ENCODE measurements around the gene TOLLIP.
"Not testable (repeated sequence)": the region's sequence is repeated elsewhere in the genome, so short reads cannot be mapped to it uniquely, and the experiment has no call there.

Gene TOLLIP

DNA sequence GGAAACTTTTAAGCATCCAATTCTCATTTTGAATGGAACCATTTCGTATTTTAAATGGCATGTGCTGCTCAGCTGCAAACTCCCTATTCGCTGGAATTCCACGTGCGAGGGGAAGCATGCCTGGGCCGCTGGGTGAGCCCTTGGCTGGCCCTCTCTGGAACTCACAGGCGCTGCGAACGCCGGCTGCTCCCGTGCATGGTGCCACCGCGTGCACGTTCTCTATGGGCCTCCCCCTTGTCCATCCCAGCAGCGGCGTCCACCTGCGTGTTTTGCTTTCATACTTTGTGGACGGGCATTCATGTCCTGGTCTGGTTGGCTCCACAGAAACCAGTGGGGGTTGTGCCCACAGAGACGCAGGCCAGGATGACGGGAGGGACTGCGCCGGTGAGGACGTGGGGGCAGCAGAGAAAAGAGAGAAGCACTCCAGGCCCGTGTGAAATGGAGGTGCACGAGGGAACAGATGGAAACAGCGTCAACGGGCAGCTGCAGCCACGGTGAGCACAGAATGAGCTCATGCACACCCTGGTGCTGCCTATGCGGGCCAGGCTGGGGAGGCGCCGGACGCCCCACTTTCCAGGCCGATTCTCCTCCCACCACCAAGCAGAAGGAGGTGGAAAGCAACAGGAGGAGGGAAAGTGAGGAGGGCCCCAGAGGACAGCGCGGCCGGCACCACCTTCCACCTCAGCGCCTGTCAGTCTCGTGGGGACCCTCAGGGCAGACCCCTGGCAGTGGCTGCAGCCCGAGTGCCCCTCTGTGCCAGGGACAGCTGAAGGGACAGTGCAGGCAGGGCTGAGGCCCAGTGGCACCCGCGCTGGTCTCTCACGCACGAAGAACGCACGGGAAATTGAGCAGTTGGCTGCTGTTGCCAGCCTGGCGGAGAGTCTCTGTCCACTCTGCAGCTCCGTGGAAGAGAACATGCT lies 29.1 kb downstream of the TOLLIP start:
- no peak for DNase-seq

- no peak for DNase-seq
Measured at GRCh38 chr11:1279674-1280055, 29.8 kb downstream of the TOLLIP start.

DNA sequence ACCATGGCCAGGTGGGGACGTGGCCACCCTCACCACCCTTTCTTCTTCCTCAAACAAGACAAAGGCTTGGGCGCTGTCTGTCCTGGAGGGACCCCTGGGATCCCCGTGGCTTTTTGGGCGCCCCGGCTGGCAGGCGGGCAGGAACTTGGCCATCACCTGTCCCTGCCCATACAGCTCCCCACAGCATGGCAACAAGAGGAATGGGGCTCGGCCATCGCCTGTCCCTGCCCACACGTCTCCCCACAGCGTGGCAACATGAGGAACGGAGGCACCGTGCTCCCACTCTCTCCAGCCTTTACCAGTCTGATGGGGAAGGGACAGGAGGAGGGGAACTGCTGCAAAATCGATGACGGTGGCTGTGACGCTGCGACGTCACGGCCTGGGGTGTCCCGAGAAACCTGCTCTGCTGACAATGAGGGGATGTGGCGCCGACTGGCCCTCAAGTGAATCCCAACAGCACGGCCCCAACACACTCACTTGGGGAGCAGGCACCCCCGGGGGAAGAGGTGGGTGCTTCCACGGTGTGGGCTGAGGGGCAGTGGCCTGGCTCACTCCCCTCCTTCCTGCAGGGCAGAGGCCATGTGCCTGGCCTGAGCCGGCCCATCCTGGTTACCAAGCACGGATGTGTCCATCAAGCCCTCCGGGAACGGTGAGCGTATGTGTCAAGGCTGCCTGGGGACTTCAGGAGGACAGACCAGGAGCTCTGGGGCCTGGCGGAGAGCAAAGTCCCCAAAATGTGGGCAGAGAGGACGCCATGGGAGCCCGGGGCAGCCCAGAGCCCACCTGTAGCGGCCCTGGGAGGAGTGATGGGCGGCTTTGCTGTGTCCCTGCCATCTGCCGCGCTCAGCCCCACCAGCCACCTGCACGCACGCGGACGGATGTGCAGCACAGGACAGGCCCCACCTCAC lies 30.4 kb downstream of the TOLLIP start:
- no peak for DNase-seq

GRCh38 chr11:1277936-1278512 lies 31.4 kb downstream of the TOLLIP start:
- no peak for DNase-seq

GRCh38 chr11:1276866-1277615 lies 32.4 kb downstream of the TOLLIP start:
- no peak for DNase-seq

- DNase-seq, result peak; percentile 28
Measured at GRCh38 chr11:1276041-1276790, 33.2 kb downstream of the TOLLIP start.

- no peak for DNase-seq
Measured at GRCh38 chr11:1275021-1275420, 34.4 kb downstream of the TOLLIP start.

GRCh38 chr11:1274501-1274900 lies 34.9 kb downstream of the TOLLIP start:
- DNase-seq, result no peak

DNA sequence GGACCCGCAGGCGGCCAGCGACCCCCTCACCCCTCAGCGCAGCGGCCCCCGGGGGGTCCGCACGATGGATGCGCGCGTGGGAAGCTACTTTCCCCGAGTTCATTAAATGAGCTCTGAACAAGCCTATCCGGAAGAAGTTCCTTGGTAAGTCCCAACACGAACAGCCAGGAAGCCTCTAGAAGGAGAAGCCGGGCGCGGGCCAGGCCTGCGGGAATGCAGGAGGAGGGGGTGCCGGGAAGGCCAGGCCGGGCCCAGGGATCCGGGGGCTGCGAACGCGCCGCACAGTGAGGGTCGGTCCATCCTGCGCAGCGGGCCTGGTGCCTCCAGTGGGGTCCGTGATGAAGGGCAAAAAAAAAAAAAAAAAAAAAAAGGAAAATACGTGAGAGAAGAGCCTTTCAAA lies 36.9 kb downstream of the TOLLIP start:
- DNase-seq, result no peak

- DNase-seq, result no peak
Measured at GRCh38 chr11:1271927-1272326, 37.5 kb downstream of the TOLLIP start.

DNA sequence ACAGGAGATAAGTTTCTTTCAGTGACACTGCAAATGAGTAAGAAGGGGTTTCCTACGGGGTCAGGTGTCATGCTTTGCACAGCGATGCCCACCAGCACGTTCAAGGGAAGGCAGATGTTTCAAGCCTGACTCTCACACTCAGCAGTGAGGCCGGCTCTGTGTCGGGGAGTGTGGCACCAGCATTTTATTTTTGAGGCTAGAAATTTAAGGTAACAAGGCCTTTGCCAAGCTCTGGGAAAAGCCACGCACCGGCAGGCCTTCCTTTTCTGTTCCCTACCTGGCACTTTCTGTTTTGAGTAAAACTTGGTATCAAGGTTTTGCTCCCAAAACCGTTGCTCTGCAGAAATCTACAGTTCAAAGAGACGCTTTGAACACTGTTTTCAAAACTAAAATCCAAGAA lies 38.0 kb downstream of the TOLLIP start:
- no peak for DNase-seq

DNA sequence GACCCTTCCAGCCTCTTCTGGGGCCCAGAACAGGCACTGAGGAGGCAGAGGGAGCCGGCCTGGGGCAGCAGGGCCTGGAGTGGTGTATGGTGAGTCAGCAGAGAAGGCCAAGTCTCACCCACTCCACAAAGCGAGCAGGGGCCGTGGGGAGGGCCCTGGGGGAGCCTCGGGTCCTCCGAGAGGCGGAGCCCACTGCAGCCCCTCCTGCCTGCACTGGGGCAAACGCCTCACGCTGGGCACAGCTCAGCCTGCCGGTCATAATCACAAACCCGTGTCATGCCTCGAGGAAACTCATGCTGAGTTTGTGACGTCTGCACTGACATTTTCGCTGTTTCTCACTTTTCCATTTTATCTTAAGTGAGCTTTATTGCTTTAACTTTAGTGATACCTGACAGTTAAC lies 38.4 kb downstream of the TOLLIP start:
- no peak for DNase-seq

- DNase-seq, result no peak
Measured at GRCh38 chr11:1270476-1270875, 39.0 kb downstream of the TOLLIP start.

DNA sequence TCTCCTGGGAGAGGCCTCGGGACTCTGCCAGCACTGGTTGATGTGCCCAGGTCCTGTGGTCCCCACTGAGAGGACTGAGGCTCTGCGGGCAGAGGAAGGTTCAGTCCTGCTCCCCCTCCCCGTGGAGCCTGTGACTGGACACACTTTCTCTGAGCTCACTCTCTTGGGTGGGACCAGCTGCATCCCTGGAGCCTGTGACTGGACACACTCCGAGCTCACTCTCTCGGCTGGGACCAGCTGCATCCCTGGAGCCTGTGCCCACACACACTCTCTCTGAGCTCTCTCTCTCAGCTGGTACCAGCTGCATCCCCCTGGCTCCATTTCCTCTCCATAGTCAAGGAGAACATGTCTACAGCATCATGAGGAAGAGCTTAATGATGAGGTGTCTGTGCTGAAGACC lies 39.5 kb downstream of the TOLLIP start:
- no peak for DNase-seq

DNA sequence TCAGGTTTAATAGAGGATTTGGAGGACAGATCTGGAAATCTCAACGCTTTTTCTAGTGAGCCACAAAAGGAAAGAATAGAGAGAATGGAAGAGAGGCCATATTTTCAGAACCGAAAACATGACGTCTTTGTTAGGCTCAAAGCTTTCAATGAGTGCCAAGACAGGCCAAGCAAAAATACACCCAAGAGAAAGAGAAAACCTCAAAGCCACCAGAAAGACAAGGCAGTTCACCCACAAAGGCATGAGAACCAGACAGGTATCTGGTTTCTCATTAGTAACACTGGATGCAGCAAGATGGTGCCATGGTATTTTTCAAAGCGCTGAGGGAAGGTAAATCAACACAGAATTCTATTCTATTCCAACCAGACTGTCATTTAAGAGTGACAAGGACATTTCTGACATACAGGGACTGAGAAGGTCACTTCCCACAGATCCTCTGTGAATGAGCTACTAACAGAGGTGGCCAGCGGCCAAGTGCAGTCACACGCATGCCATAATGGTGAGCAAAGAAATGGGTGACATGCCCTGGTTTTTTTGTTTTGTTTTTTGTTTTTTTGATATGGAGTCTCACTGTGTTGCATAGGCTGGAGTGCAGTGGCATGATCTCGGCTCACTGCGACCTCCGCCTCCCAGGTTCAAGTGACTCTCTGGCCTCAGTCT lies 41.9 kb downstream of the TOLLIP start:
- DNase-seq, result no peak

DNA sequence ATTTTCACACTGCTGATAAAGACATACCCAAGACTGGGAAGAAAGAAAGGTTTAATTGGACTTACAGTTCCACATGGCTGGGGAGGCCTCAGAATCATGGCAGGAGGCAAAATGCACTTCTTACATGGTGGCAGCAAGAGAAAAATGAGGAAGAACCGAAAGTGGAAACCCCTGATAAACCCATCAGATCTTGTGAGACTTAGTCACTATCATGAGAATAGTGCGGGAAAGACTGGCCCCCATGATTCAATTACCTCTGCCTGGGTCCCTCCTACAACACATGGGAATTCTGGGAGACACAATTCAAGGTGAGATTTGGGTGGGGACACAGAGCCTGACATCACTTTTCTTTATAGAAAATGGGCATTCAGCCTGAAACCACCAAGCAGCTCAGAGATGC lies 42.5 kb downstream of the TOLLIP start:
- not testable (repeated sequence) for DNase-seq

DNA sequence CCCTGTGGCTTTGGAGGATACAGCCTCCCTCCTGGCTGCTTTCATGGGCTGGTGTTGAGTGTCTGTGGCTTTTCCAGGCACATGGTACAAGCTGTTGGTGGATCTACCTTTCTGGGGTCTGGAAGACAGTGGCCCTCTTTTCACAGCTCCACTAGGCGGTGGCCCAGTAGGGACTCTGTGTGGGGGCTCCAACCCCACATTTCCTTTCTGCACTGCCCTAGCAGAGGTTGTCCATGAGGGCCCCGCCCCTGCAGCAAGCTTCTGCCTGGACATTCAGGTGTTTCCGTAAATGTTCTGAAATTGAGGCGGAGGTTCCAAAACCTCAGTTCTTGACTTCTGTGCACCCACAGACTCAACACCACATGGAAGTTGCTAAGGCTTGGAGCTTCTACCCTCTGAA lies 44.0 kb downstream of the TOLLIP start:
- DNase-seq, result not testable (repeated sequence)

GRCh38 chr11:1264444-1264843 lies 45.0 kb downstream of the TOLLIP start:
- peak in 1 of 2 donors; percentile 30 for DNase-seq

- DNase-seq, result no peak
Measured at GRCh38 chr11:1263010-1263409, 46.4 kb downstream of the TOLLIP start.

DNA sequence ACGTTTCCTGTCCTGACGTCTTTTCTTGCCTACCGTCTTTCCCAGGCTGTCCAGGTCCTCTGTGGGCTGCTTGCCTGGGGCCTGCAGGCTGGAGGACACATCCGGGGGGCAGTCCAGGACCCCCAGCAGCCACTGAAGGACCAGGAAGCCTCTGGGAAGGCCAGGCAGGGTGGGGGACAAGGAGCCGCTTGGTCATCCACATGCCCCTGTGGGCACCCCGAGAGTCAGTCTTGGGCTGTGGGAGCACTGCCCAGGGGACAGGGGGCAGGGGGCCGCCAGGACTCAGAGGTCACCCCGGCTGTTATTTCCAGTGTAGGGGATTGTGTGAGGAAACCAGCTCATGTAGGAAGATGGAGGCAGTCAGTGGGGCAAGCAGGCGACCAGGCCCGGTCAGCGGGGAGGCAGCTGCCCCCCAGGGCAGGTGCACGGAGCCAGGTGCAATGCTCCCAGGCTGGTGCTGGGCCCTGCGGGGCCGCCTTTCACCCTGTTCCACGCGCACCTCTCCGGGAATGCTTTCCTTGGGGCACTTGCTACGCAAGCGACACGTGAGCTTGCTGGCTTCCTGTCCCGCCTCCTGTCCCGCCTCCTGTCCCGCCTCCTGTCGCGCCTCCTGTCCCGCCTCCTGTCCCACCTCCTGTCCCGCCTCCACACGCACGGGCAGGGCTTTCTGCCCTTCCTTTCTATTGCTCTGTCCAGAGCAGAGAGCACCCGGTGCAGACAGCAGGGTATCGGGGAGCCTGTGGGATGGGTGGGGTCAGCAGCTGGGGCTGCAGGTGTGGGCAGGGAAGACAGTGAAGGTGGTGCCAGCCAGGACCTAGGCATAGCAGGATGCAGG lies 47.0 kb downstream of the TOLLIP start:
- peak; percentile 84 to 94 for DNase-seq

All from hippocampal formation (tissue), 2 donors.